ENCODE measurements around the gene HOXC6.

HOXC6 gene

GRCh38 chr12:54016478-54016964 is 11.7 kb upstream of the HOXC6 start:
- DNase-seq: no peak

GRCh38 chr12:54017027-54017788 is 11.0 kb upstream of the HOXC6 start:
- DNase-seq: no peak

GRCh38 chr12:54017878-54018467 is 10.3 kb upstream of the HOXC6 start:
- peak; percentile 53 for DNase-seq

DNA sequence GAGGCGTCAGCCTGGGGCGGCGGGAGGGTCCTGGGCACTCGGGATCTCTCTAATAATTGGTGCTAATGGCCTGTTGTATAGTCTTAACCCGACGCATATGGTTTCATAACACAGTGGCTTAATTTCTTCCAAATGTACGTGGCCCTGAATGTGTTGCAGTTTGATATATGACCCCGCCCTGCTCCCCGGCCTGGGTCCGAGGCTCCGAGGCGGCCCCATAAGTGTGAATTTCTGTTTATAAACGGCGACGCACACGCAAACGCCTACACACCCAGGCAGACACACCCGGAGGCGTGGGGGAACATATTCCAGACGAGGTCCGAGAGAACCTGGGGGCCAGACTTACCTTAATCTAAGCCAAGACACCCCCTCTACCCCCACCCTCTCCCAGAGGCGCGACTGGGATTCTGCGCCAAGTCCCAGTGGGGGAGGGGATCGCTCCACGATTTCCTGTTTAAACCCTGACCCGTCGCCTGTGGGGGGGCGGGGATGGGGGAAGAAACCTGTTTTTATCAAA is 9.7 kb upstream of the HOXC6 start:
- no peak for DNase-seq

DNA sequence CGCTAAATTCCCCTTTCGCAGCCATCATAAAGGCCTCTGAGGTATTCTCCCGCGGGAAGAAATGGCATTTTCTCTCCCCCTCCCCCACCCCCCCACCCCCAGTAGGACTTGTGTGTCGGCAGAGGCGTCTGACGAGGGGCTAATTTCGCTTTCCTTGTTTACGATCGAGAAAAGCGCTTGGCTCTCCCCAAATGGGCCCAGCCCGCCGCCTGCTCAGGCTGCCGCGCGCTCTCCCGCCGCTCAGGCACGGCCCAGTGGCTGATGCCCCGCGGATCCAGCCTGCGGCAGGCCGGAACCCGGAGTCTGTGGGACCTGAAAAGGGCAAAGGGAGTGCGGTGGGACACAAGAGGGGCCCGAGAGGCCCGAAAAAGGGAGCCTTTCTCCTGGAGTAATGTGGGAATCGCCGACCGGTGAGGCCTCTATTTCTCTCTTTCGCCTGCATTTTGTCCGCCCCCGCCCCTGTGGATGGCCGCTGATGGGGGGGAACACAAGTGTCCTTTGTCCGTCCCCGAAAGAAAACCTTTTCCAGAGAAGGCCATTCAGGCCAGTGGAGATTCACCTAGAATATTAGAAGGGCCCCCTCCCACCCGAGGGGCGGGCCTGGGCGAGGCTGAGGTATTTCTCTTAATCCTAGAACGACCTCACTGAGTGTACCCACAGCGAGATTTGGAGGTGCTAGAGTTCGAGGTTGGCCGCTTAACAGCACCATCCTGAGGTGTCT is 9.0 kb upstream of the HOXC6 start:
- no peak for DNase-seq

GRCh38 chr12:54019924-54020590 is 8.2 kb upstream of the HOXC6 start:
- no peak for DNase-seq

DNA sequence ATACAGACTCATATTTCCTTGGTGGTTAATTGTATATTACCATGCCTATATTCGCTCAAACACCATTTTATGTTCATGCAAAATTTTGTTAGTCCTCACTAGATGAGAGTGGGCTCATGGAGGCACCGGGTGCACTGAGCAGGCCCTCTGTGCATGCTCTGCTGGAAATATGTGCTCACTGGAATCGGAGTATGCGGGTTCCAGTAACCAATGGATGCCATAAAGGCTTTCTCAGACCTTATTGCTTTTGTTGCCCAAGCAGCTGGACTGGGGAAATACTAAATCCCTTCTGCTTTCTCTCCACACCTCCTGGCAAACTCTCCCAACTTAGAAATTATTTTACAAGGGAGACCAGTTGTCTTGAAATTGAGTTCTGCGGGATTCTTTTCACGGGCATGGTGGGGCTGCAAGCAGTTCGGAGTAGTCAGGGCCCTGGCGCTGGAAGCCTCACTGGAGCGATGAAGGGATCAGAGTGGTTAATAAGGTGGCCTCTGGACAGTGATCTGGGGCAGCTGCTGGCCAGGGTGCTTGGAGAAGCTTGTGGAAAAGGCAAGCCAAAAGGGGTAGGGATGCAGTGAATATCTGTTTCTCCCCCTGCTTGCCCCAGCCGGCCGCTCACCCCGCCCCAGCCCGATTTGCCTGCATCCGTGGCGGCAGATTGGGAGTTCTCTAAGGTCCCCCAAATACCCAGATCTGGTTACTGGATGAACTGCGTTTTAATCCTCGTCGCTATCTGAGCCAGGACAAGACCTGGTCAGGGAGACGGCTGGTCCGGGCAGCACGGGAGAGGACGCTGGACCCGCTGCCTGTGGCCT is 7.4 kb upstream of the HOXC6 start:
- no peak for DNase-seq

DNA sequence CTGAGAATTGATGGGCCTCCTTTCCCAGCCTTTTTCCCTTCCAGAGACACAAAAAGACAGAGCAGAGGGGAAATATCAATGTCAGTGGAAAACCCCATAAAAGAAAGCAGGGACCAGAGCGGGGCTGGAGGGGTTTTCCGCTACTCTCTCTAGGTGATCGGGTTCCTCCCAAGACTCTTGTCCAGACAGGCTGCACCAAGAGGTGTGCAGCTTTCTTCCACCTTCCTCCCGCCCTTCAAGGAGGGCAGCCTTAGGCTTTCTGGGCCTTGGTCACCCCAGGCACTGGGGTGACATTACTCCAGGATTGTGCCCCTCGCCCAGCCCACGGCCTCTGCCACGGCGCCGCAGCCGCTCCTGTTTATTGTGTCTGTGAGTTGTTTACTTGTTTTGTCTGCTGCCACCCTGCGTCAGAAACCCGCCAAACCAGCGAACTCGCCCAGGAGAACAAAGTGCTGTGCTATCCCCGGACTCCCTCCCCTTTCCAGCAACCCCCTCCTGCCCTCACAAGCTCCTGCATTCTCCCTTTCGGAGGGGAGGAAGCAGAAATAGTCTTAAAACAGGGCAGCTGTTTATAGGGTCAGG is 6.7 kb upstream of the HOXC6 start:
- DNase-seq: no peak

GRCh38 chr12:54022960-54023884 is 5.0 kb upstream of the HOXC6 start:
- DNase-seq: no peak

- DNase-seq: no peak
These were observed 4.1 kb upstream of the HOXC6 start for GRCh38 chr12:54024127-54024526.

DNA sequence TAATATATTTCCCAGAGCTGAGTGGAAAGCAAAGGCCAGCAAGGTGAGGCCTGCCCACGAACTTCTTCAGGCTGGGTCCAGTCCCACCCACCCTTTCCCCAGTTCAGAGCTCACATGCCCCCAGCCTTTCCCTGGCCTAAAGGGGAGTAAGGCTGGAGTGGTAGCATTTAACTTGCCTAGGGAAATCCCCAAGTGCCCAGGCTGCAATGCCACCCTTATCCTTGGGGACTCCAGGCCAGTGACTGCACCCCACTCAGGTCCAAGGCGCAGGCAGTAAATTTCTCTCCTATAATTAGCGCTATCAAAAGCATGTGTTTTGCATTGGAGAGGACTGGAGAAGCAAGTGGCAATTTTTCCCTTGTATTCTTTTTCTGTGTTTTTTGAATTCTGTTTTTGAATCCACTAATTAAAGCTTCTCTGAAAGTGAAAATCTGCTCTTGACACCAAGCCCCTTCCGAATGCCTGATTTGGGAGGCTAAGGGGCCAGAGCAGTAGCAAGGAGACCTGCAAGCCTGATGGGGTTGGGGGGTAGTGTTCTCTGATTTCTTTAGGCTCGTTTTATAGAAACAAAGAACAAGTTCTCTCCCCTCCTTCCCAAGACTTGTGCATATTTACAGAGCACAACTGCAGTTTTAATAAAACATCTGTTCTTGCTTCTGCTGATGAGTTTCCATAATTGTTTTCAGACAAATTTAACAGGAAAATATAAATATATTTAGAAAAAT is 3.5 kb upstream of the HOXC6 start:
- DNase-seq: no peak

DNA sequence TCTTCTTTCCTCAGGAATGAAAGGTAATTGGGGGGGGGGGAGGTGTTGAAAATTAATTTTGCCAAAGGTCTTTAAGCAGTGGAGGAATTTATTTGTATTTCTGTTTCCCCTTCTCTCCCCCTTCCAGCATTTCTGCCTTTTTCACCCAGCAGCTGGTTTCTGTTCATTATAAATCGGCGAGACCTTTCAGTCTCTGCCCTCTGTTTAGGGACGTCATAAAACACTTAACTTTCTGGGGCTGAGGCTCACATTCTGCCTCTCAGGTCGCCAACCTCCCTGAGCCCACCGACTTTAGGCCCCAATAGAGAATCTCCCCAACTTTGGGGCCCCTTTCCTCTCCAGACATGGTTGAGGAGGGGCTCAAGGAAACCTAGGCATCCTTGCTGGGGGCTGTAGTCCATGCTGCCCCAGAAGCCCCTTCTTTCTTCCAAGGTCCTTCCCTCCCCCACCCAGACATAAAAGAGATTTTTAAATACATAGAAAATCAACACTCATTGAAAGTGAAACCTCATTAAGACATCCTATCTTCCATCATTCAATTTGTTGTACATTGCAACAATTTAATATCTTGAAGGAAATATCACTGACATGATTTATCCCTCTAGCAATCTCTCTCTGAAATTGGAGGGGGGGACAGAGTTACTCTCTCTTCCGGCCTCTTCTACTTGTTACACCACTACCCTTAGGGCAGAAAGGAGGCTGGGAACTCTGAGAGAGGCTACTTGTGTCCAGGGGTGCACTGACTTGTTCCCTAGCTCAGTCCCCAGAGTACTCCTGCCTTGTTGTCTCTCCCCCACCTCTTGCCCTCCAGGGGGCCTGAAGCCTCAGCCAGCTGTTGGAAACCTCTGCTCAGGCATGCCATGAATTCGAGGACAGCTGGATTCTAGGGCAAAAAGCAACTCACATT is 2.5 kb upstream of the HOXC6 start:
- DNase-seq: no peak

GRCh38 chr12:54026640-54027441 is 1.4 kb upstream of the HOXC6 start:
- DNase-seq: no peak

GRCh38 chr12:54027442-54027786 is 826 bp upstream of the HOXC6 start:
- DNase-seq: no peak

DNA sequence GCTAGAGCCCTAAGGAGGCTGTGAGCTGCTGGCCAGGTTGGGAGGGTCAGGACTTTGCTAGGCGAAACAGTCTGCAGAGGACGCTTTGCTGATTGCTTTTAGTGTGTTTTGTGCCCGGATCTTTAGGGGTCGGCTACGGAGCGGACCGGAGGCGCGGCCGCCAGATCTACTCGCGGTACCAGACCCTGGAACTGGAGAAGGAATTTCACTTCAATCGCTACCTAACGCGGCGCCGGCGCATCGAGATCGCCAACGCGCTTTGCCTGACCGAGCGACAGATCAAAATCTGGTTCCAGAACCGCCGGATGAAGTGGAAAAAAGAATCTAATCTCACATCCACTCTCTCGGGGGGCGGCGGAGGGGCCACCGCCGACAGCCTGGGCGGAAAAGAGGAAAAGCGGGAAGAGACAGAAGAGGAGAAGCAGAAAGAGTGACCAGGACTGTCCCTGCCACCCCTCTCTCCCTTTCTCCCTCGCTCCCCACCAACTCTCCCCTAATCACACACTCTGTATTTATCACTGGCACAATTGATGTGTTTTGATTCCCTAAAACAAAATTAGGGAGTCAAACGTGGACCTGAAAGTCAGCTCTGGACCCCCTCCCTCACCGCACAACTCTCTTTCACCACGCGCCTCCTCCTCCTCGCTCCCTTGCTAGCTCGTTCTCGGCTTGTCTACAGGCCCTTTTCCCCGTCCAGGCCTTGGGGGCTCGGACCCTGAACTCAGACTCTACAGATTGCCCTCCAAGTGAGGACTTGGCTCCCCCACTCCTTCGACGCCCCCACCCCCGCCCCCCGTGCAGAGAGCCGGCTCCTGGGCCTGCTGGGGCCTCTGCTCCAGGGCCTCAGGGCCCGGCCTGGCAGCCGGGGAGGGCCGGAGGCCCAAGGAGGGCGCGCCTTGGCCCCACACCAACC is 1.5 kb downstream of the HOXC6 start:
- no peak for DNase-seq

DNA sequence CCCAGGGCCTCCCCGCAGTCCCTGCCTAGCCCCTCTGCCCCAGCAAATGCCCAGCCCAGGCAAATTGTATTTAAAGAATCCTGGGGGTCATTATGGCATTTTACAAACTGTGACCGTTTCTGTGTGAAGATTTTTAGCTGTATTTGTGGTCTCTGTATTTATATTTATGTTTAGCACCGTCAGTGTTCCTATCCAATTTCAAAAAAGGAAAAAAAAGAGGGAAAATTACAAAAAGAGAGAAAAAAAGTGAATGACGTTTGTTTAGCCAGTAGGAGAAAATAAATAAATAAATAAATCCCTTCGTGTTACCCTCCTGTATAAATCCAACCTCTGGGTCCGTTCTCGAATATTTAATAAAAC is 2.2 kb downstream of the HOXC6 start:
- no peak for DNase-seq

GRCh38 chr12:54030889-54031471 is 2.7 kb downstream of the HOXC6 start:
- no peak for DNase-seq
